SK-N-DZ (cell line): ENCODE measurements around the gene KCNQ1.

Experiments used
- DNase-seq: peaks from one replicate; pipeline ENCODE4 v3.0.0-alpha.2; 2015; ENCODE audit warnings: low spot score

KCNQ1 gene

DNA sequence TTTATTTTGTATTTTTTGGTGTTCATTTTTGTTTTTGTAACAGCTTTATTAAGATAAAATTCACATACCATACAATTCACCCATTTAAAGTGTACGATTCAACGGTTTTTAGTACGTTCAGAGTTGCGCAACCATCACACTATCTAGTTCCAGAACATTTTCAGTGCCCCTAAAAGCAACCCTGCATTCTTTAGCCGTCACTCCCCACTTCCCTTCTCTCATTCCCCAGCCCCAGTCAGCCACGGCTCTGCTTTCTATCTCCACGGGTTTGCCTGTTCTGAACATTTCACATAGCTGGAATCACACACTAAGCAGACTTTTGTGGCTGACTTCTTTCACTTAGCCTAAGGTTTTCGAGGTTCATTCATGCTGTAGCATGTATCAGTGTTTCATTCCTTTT is 264.6 kb downstream of the KCNQ1 start:
- DNase-seq = no peak

DNA sequence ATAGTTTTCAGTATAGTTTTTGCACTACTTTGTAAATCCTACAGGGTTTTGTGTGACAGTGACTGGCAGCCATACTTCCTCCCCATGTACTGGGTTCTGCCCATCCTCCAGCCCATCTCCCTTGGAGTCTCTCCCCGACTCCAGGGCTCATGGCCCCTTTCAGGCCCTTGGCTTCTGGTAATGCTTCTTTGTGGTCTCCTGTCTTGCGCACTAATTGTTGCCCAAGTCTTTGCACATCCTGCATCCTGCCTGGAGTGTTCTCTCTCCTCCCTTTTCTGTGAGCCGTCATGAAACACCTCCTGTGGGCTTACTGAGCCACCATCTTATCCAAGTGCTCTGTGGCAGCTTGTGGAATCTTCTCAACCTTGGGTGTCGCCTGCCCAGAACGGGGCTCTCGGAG is 266.4 kb downstream of the KCNQ1 start:
- no peak for DNase-seq

DNA sequence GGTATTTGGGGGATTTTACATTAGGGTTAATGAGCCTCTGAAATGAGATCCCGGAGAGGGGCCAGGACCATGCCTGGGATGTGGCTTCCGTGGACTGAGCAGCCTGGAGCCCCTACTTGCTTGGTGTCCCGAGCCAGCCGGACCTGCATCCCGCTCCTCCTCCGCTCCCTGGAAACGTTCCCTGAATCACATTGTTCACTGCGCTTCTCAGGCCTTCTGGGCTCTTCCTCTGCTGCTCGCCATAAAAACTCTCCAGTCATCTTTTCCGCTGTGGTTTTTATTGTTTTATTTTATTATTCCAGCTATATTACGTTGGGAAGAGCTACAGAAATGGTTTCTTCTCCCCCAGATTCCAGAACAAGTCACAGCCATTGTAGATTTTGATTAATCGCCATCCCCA is 268.3 kb downstream of the KCNQ1 start:
- no peak for DNase-seq

DNA sequence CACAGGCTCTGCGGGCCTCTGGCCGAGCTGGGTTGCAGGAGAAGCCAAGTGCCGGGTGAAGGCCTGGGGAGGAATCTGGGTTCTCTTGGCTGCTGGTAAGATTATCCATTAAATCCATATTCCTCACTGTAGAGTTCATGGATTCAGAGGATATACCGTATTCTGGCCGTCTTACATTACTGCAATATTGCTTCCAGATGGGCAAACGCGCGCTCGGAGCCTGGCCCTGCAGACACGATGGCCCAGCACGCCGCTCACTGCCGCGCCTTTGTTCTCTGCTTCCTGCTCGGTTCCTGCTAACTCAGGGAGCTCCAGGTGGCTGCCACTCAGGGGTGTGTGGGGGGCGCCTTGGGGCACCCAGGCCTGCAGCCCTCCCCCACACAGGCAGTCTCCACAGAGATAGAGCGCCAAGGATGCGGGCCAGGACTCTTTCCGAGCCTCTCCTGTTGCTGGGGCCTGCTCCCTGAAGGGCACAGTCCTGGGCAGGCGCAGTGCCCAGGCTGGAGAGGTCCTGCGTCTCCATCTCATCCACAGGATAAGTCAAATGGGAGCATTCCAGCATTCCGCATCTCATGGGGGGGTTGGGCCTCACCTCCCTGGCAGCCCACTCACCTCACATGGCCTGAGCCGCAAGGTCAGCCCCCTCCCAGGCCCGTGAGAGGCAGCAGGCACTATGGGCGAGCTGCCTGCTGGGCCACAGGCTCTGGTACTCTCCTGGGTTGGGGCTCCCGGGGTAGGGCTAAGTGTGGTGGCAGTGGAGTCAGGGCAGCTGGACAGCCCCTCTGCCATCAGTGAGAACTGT is 269.1 kb downstream of the KCNQ1 start:
- no peak for DNase-seq

DNA sequence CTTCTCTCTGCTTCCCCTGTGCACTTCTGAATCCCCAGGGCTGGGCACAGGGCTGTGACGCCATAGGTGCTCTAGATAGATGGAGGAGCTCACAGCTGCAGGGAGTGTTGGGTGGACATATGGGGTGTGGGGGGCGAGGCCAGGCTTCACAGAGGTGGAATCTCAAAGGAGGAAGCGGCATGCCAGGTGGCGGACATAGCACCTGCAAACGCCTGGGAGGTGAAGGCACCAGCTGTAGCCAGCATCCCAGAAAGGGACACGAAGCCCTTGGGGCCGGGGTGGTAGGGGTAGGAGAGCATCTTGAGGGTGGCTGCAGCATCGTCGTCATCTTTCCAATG is 269.6 kb downstream of the KCNQ1 start:
- DNase-seq = no peak

DNA sequence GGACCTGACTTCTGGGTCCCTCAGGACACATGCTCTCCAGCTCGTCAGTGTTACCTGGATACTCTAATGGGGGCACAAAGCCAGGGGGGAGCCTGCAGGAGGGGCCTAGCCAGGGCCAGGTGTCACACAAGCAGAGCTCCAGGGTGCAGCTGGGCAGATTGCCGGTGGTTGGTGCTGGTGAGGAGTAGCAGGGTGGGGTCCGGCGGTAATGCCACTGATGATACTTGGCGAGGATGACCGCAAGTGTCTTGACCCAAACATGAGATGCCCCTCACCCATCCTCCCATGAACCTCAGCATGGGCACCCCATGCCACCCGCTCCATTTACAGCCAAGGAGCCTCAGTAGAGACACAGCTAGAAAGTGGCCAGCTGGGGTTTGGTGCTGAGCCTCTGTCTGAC is 270.1 kb downstream of the KCNQ1 start:
- no peak for DNase-seq

DNA sequence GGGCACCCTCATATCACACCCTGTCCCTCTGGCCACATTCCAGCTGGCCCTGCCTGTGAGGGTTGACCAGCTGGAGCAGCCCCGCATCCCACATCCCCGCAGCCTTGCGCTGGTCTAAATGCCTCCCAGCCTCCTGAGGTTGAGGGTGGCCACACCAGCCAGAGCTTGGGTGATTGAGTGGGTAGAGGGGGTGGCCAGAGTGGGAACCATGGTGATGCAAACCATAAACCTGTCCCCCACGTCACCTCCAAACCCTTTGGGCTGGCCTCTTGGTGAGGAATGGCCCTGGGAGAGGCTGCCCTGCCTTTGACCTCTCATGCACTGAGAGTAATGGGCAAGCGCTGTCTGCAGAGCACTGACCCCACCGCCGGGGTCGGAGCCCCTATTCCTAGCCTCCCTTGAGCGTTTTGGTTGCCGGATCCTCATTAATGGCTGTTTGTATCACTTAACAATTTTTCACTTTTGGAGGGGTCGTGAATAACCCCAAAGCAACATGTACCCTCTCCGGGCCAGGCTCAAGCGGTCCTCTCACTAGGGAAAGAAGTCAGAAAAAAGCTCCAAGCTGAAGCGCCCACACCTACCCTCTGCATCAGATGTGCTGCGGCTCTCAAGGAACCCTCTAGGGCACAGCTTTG is 271.0 kb downstream of the KCNQ1 start:
- DNase-seq = no peak

DNA sequence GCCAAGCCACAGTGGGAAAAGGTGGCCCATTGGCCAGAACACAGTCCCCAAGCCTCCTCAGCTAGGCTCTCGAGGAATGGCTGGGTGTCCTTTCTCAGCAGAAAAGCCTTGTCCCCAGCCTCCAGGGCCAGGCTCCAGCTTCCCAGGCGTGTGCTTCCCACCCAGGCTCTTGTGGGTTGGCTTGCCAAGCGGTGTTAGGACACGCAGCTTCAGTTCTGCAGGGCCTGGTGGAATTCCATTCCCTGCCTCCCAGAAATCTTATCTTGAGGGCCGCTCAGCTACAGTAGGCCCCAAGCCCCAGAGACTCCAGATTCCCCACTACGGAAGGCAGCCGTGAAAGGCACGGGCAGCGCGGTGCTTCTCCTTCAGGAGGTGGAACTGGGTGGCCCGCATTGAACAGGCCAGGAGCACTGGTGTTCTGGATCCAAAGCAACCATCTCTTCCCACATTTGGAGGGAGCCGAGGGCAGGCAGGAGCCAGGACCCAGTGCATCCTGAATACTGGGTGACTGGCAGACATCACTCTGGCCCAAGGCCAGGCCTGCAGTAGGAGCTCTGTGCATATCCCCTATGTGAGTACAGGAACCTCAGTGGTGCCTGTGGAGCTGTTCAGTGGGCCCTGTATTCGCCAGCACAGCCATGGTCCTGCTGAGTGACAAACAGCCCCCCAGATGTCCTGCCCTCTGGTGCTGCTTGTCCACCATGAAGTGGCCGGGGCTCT is 271.7 kb downstream of the KCNQ1 start:
- no peak for DNase-seq

DNA sequence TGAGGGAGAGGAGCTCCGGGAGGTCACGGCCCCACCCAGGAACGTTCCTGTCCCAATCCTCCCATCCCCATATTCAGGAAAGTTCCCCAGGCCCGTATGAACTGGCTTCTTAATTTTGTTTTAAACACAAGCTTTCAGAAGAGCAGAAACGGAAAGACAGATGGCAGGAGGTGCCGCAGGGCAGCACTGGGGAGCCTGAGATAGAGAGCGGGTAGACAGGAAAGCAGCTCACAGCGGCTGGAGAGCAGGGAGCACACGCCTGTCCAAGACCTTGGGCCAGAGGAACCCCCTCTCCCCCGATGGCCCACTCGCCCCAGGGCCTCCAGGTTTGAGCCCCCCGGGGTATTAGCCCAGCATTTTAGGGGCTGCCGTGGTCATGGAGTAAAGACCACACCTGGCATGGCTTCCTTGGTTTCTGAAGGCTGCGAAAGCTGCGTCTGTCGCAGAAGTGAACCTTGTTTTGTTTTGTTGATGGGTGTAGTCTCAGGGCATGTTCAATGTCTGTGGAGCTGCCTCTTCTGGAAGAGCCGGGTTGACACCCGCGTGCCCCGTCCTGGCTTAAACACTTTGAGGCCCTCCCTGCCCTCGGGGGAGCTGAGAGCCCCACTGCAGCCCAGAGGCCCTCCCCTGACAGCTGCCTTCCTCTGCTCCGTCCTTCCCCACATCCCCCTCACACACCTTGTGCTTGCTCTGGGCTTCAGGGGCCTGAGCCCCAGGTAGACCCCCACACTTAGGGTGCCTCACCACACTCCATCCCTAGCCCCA is 272.9 kb downstream of the KCNQ1 start:
- DNase-seq = no peak

DNA sequence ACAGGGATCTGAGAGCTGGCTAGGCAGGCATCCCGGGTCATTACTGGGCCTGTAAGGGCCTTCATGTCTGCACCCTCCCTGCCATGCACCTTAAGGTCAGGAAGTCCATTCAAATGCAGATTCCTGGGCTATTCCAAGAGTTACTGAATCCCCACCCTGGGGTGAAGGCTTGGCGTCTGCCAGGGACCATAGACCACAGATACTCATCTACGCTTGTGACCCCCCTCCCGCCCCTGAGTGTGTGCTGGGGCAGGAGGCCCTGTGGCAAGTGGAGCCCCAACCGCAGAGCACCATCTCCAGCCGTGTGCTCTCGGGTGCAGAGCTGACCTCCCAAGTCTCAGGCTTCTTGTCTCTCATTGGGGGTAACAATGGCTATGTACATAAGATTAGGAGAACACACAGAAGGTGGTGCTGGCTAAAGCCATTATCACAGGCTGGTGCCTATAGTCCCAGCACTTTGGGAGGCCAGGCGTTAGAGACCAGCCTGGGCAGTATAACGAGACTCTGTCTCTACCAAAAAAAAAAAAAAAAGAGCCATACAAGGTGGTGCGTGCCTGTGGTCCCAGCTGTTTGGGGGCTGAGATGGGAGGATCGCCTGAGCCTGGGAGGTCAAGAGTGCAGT is 274.1 kb downstream of the KCNQ1 start:
- DNase-seq = no peak

DNA sequence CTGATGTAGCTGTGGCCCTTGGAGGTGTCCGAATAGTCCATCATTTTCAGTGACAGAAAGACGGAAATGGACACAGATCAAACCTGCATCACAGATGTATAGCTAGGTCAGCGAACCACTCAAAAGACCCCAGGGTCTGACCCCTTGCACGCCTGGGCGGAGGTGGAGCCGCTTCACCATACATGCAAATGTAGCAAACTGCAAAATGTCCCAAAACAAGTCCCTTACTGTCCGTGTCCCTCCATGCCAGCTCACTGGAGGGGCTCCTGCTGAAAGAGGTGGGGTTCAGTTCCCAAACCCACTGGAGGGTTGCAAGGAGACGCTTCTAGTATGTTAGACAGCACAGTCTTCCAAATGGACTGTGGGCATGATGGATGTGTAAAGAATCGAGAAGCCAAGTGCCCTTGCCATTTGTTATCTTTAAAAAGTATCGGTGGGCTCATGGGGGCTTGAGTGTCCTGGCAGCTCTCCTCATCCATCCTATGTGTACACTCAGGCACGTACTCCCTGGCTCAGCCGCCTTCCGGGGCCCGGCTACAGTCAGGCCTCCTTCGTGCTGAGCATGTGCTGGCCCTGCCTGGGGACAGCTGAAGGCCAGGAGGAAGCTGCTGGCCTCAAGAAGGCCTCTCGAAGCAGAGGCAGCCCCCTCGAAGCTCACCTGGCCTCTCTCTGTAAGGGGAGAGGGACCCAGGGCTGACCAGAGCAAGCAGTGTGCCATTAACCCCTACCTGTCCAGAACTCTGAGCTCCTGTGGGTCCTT is 275.2 kb downstream of the KCNQ1 start:
- no peak for DNase-seq

DNA sequence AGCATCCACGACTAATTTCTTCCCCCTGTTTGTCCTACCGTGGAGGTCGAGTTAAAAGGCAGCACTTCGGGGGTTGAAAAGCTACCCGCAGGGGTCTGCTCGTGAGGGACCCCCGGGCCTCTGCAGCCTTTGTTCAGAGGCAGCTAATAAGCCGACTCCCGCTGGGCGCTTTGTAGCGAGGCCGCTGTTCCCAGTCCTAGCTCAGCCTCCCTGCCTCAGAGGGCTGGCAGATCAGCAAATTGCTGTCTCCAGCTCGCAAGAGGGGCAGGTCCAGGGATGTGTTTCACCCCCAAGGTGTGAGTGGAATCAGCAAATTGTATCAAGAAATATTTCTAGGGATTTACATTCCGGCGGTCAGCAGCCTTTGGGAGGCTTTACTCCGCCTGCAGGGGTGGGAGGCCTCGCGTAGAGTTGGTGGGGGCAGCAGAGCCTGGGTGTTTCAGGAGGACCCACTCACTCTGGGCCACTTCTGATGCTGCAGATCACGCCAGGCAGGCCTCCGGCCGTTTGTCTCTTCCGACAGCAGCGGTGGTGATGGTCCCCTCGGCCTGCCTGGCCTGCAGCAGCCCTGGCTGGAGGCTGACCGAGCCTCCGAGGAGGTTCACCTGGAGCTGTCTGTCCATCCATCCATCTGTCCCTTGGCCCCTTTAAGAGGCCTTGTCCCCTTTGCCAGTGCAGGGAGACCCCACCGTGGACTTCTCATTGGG is 276.6 kb downstream of the KCNQ1 start:
- no peak for DNase-seq

DNA sequence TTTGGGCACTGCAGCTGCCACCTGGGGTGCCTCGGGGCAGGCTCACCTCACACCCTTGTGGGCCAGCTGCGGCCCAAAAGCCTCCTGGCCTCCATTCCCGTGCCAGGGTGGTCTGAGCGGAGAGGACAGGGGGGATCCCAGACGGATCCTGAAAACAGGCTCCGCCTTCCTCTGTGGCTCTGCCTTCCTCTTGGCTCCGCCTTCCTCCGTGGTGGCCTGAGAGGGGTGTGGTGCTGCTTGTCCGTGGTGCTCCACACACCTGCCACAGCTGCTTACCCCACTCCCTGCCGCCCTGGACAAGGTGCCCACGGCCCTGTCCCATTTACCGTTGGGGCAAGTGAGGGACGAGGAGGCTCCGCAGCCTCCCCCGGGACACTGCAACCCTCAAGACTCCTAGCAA is 278.1 kb downstream of the KCNQ1 start:
- no peak for DNase-seq

DNA sequence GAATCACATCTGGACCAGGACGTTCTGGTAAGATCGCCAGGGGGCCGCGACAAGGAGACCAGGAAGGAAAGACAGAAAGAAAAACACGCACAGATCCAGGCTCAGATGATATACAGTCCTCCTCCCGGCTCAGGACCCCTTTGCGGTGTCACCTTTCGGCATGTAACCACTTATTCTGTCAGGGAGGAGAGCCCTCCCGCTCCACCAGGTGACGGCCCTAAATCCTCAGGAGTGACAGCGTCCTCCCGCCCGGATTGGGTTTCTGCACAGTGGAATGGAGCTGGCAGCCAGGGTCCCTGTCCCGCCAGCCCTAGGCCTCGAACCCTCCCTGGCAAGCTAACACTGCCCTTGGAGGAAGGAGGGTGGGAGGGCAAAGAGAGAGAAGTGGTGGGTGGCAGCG is 279.3 kb downstream of the KCNQ1 start:
- no peak for DNase-seq

DNA sequence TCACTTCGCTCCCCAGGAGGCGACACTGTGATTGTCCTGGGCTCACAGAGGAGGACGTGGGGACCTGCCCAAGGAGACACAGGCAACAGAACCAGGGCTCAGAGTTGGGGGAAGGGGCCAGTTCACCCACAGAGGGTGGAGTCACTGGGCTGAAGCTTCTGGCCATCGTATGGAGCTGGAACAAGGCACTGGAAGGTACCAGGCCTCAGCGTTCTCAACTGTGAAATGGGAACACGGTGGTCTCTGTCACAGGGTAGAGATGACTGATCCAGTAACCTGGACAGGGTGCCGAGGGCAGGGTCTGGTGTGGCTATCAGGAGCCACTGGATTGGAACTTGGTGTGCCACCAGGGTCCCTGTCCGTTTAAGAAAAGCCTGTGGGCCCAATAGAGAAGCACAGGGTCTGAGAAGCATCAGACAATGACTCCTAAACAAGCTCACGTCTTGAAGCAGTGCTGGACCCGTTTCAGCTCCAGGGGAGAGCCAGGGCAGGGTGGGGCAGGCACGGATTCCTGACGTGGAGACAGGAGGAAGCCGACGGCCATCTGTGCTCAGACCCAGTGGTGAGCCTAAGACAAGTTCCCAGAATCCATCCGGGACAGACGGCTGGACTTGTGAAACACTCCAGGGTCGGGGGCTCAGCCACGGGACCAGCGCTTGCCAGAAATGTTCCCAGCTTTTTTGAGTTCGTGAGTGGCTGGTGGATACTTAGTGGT is 280.0 kb downstream of the KCNQ1 start:
- no peak for DNase-seq

DNA sequence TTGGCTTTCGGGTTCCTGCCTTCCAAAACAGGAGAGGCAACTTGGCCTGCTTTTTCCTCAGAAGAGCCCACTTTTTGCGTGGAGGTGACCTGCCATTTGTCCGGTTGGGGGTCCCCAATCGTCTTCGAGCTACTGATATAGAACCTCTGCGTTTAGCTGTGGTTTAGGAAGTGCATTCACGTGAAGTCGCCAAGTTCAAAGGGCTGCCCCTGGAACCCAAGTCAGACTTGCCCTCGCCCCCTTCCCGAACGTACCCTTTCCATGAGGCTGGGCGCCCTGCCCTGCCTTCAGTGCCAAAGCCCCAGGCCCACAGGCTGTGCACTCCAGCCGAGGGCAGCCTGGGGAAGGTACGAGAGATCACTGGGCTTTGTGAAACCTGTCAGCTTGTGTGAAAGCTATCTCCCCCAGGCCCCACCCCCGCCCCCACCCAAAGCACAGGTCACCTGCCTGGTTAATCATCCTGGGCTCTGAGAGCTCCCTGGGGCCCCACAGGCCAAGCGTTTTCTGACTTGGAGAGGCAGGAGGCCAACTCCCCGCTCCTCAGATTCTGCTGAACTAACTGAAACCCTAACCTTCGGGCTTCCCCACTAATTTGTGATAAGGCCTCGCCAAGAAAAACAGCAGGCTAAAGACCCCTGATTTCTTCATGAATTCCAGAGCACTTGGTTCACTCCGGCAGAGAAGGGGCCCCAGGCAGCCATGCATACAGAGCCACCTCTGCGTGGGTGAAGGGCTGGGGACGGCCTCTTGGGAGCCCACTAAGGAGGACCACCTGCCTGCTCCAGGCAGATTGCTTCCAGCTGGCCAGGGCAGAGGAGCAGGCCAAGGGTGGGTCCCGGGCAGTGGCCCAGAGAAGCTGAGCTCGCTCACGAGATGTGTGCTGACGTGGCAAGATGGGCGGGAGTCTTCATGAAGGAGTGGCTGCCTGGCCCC is 280.8 kb downstream of the KCNQ1 start:
- no peak for DNase-seq

DNA sequence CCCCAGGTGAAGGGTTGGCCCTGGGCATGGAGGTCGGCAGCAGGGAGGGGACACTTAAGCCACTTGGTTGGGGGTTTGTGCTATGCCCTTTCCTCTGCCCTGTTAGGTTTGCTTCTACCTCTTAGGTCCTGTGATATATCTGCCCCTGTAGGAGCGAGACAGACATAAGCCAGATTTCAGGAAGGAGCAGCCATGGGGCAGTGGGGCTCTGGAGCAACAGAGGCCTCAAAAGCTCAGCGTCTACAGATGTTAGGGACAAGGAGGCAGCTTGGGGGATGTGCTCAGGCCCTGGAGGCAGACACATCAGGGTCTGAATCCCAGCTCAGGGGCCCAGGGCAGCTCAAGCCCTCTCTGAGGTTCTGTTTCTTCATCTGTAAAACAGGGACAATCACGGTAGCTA is 282.2 kb downstream of the KCNQ1 start:
- DNase-seq = no peak

DNA sequence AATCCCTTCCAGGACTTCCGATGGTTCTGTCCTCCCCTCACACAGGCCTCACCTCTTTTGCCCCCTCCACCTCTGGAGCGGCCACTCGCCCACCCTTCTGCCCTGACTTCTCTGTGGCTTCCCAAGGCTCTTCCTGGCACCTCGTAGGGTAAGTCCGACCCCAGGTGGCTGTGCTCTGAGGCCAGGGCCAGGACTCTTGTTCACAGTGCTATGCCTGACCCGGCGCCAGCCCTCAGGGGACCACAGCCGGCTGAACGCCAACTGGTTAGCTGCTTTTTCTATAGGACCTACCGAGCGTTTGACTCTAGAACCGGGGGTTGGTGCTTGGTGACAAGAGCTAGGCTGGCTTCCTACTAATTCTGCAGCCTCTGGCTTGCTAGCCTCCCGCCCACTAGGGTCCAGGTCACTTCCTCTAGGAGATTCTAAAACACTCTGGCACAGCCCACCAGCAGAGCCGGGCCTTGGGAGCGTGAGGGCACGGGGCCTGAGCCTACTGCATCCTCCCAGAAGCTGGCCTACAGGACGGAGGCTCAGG is 283.4 kb downstream of the KCNQ1 start:
- no peak for DNase-seq
